Large intestine (tissue), 3 donors: ENCODE results near the gene CEP44. TPM values are rescaled to one million over a fixed set of nuclear protein-coding genes. Genes with fewer than 3 reads are reported as not detected.
"Not testable (repeated sequence)": the region's sequence is repeated elsewhere in the genome, so short reads cannot be mapped to it uniquely, and the experiment has no call there.

Source experiments
- DNase-seq, 2 donors: peaks; one replicate each; pipeline versions ENCODE4 v3.0.0 to v3.0.0-alpha.2; 2013
- H3K27ac ChIP-seq: one replicate; pipeline ENCODE4 v1.5.1; 2013; ENCODE audit warnings: low read length
- H3K27me3 ChIP-seq: 2 replicates; pipeline ENCODE4 v1.6.1; 2013; ENCODE audit warnings: low read length; ENCODE audit not compliant: control insufficient read depth, insufficient read depth
- H3K36me3 ChIP-seq: 2 replicates; pipeline ENCODE4 v1.6.1; 2013; ENCODE audit warnings: low read length; ENCODE audit not compliant: control insufficient read depth, insufficient read depth
- H3K4me1 ChIP-seq: one replicate; pipeline ENCODE4 v1.6.1; 2013; ENCODE audit warnings: low read length; ENCODE audit not compliant: control insufficient read depth, insufficient read depth
- H3K4me3 ChIP-seq: one replicate; pipeline ENCODE4 v1.5.1; 2013; ENCODE audit warnings: low read length
- H3K9me3 ChIP-seq: one replicate; pipeline ENCODE4 v1.6.1; 2013; ENCODE audit warnings: mild to moderate bottlenecking, low read depth, low read length, moderate library complexity; ENCODE audit not compliant: control insufficient read depth
- WGBS: methylation state at CpG from one replicate; pipeline ENCODE4 v1.1.5; 2013; ENCODE audit warnings: low lambda C conversion rate; ENCODE audit not compliant: insufficient coverage; 5-methylcytosine and 5-hydroxymethylcytosine counted together
- polyA plus RNA-seq: library from polyadenylated mRNA; unstranded; fragments of 120-200 nt; gene quantifications from one replicate; pipeline ENCODE4 v1.2.1, GENCODE V29; 2013

Gene CEP44
- polyA plus RNA-seq, 1 donor: 22.2 TPM

DNA sequence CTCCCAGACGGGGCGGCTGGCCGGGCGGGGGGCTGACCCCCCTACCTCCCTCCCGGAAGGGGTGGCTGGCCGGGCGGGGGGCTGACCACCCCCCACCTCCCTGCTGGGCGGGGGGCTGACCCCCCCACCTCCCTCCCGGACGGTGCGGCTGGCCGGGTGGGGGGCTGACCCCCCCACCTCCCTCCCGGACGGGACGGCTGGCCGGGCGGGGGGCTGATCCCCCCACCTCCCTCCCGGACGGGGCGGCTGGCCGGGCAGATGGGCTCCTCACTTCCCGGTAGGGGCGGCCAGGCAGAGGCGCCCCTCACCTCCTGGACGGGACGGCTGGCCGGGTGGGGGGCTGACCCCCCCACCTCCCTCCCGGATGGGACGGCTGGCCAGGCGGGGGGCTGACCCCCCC lies 10.9 kb downstream of the CEP44 start:
- H3K4me1 ChIP-seq, H3K27ac ChIP-seq, H3K36me3 ChIP-seq, DNase-seq, H3K4me3 ChIP-seq, H3K27me3 ChIP-seq: not testable (repeated sequence)
- peaks cover 30% of the 10 kb centered on the region for H3K9me3 ChIP-seq
- no CpG with 5 or more reads among the region's 30 CpGs for WGBS

DNA sequence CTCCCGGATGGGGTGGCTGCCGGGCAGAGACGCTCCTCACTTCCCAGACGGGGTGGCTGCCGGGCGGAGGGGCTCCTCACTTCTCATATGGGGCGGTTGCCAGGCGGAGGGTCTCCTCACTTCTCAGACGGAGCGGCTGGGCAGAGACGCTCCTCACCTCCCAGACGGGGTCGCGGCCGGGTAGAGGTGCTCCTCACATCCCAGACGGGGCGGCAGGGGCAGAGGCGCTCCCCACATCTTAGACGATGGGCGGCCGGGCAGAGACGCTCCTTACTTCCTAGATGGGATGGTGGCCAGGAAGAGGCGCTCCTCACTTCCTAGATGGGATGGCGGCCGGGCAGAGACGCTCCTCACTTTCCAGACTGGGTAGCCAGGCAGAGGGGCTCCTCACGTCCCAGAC lies 11.4 kb downstream of the CEP44 start:
- not testable (repeated sequence) for H3K27me3 ChIP-seq, H3K27ac ChIP-seq, H3K4me3 ChIP-seq, H3K36me3 ChIP-seq, H3K4me1 ChIP-seq, DNase-seq
- WGBS: no CpG with 5 or more reads among the region's 27 CpGs
- H3K9me3 ChIP-seq: peaks cover 27% of the 10 kb centered on the region

DNA sequence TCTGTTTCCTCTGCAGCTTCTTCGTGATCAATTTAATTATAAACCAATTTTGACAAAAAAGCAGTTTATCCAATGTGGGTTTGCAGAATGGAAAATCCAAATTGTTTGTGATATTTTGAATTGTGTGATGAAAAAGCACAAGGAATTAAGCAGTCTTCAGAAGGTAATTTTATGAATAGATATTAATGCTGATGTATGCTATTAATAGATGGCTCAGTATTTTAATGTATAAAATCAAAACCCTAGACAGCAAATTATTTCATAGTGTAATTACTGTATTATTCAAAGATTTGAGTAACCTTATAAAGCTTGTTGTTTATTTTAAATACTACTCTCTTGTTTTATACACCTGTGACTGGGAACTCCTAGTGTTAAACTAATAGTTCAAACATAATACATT lies 20.0 kb downstream of the CEP44 start:
- H3K36me3 ChIP-seq: peaks cover 26% of the 10 kb centered on the region
- 71% methylated on average over 1 of the region's 1 CpG for WGBS
- no peak overlapping the region for H3K4me3 ChIP-seq
- DNase-seq: no peak
- no peak overlapping the region for H3K27ac ChIP-seq
- H3K9me3 ChIP-seq: no peaks in the 10 kb centered on the region
- H3K27me3 ChIP-seq: no peaks in the 10 kb centered on the region
- H3K4me1 ChIP-seq: no peaks in the 10 kb centered on the region

DNA sequence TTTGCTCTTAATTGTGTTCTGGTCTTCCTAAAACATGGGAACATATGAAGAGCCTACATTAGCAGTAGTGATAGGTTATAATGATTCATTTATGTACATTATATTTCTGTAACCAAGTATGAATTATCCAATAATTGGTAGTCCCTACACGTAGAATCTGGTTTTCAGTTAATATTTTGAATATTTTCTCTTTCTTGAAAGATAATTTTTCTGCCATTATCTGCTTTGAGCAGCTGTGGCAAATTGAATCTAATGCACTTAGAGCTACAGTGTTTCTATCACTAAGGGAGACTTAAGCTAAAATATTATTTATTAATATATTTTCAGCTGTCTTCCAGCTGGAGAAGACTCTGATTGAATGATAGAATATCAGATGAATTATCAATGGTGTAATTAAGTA lies 21.0 kb downstream of the CEP44 start:
- Histone ChIP-seq H3K9me3 (no peaks in the 10 kb centered on the region), H3K36me3 (peaks cover 26% of the 10 kb centered on the region), H3K27ac (no peak overlapping the region), H3K4me1 (no peaks in the 10 kb centered on the region), H3K4me3 (no peak overlapping the region), H3K27me3 (no peaks in the 10 kb centered on the region)
- DNase-seq: no peak
- WGBS: no CpG with 5 or more reads among the region's 1 CpG

DNA sequence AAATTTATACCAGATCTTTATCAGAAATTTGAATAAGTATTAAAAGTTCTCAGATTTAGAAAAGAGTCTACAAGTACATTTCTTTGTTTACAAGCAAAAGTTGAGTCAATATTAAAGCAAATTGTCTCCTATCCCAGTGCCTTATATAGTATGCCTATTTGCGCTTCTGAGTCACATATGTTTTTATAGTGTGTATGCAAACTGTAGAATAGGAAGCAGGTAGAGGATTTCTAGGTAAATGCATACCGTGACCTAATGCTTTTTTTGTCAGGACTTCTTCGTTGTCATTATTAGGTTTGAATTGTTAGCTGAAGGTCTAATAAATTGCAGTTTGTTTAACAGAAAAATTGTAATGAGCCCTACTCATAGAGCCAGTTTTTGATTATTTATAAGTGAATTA lies 22.2 kb downstream of the CEP44 start:
- WGBS: no CpG with 5 or more reads among the region's 3 CpGs
- Histone ChIP-seq H3K4me3 (no peak overlapping the region), H3K36me3 (peaks cover 18% of the 10 kb centered on the region), H3K27me3 (no peaks in the 10 kb centered on the region), H3K9me3 (no peaks in the 10 kb centered on the region), H3K4me1 (no peaks in the 10 kb centered on the region), H3K27ac (no peak overlapping the region)
- DNase-seq: no peak

DNA sequence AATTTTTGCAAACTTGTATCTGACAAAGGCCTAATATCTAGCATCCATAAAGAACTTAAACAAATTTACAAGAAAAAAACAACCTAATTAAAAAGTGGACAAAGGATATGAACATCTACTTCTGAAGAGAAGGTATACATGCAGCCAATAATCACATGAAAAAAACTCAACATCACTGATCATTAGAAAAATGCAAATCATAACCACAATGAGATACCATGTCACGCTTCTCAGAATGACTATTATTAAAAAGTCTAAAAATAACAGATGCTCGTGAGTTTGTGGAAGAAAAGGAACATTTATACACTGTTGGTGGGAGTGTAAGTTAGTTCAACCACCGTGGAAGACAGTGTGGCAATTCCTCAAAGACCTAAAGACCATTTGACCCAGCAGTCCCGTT lies 24.0 kb downstream of the CEP44 start:
- Histone ChIP-seq H3K4me1 (no peaks in the 10 kb centered on the region), H3K4me3 (no peak overlapping the region), H3K36me3 (peaks cover 23% of the 10 kb centered on the region), H3K27ac (no peak overlapping the region), H3K9me3 (no peaks in the 10 kb centered on the region), H3K27me3 (no peaks in the 10 kb centered on the region)
- no peak for DNase-seq
- WGBS: no CpG with 5 or more reads among the region's 4 CpGs

DNA sequence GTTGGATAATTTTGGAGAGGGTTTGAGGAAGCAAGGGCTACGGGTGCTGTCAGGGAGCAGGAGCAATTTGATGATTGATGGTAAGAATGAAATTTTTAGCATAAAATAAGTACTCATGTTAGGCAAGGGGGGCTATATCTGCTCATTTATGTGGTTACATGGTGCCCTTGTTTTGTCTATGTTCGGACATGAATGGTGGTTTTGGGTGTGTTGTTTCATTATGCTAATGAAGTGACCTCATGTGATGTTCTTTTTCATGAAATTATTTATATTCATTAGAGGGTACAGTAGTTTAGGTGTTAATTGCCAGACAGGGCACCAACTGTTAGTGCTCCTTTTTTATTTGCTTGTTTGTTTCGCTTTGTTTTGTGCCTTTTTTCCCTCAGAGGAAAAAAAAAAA lies 29.3 kb downstream of the CEP44 start:
- H3K4me1 ChIP-seq: no peaks in the 10 kb centered on the region
- DNase-seq: no peak
- no peak overlapping the region for H3K4me3 ChIP-seq
- H3K27ac ChIP-seq: no peak overlapping the region
- peaks cover 13% of the 10 kb centered on the region for H3K36me3 ChIP-seq
- H3K9me3 ChIP-seq: no peaks in the 10 kb centered on the region
- WGBS: 86% methylated on average over 1 of the region's 3 CpGs
- no peaks in the 10 kb centered on the region for H3K27me3 ChIP-seq

DNA sequence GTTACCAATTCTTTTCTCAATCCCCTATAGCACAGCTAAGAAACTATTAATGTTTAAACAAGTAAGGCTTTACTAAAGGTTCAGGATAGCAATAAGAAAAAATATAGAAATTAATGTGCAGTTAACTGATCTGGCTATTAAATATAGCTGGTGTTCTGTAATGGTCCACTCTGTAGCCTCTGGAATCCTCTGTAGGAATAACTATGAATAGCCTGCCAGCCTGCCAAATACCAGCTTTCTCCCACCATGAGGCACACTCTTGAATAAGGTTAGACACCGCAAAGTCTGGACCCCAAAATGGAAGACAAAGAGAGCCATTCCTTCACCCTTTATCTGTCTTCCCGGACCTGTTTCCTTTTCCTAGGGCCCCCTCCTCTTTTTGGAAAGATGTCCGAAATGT lies 30.6 kb downstream of the CEP44 start:
- Histone ChIP-seq H3K27me3 (no peaks in the 10 kb centered on the region), H3K36me3 (peaks cover 11% of the 10 kb centered on the region), H3K4me3 (no peak overlapping the region), H3K27ac (no peak overlapping the region), H3K4me1 (no peaks in the 10 kb centered on the region), H3K9me3 (no peaks in the 10 kb centered on the region)
- DNase-seq: no peak
- 100% methylated on average over 2 of the region's 3 CpGs for WGBS

DNA sequence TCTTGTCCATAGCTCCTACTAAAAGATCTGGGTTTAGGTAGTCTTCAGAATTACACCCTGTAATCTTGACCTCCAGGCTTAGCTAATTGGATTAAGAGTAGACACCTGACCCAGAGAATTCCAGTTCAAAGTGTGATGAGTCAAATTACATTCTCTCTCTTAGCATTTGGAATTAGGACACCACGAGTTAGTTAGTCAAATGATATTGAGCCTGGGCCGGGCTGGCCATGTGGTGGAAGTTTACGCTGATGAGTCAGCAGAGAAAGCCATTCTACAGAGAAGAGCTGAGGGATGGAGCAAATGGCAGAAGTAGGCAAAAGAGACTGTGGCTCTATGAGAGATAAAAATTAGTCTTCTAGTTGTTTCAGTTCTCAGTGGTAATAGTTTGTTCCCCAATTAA lies 31.1 kb downstream of the CEP44 start:
- Histone ChIP-seq H3K36me3 (peaks cover 11% of the 10 kb centered on the region), H3K9me3 (no peaks in the 10 kb centered on the region), H3K27me3 (no peaks in the 10 kb centered on the region), H3K27ac (no peak overlapping the region), H3K4me3 (no peak overlapping the region), H3K4me1 (no peaks in the 10 kb centered on the region)
- no peak for DNase-seq
- WGBS: no CpG with 5 or more reads among the region's 3 CpGs

DNA sequence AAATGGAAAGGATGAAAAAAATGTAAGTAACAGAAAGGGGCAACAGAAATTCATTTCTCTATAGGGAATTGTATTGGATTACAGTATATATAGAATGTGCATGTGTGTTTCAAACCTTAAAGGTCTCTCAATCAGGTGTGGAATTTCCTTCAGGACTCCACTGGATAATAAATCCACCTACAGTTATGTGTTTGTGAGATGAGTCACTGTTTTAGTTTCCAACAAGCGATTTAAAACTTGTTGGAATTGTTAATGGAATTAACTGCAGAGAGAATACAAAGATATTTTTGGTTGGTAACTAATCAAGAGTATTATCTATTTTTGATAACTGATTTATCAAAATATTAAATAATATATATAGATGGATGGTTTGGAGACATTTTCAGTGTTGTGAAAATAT lies 32.8 kb downstream of the CEP44 start:
- Histone ChIP-seq H3K27me3 (no peaks in the 10 kb centered on the region), H3K27ac (no peak overlapping the region), H3K9me3 (no peaks in the 10 kb centered on the region), H3K36me3 (peaks cover 10% of the 10 kb centered on the region), H3K4me1 (no peaks in the 10 kb centered on the region), H3K4me3 (no peak overlapping the region)
- WGBS: no CpG with 5 or more reads among the region's 1 CpG
- no peak for DNase-seq

DNA sequence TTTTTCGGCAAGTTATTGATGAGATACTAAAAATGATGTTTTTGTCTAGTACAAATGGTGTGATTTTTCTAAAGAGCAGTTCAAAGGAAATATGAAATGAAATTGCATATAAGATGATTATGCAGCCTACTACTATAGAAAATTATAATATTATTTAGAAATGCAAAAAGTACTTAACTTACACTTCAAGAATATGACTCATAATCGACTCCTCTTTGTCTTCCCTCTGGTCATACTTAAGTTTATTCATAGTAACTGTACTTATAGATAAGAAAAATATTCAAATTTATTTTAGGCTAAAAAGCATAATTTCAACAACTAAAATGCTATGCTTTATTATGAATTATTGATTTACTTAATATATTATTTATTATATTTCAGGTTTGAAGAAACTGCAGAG lies 33.2 kb downstream of the CEP44 start:
- H3K36me3 ChIP-seq: peaks cover 9% of the 10 kb centered on the region
- H3K4me1 ChIP-seq: no peaks in the 10 kb centered on the region
- no peak overlapping the region for H3K27ac ChIP-seq
- 62% methylated on average over 2 of the region's 2 CpGs for WGBS
- H3K4me3 ChIP-seq: no peak overlapping the region
- H3K27me3 ChIP-seq: no peaks in the 10 kb centered on the region
- no peak for DNase-seq
- H3K9me3 ChIP-seq: no peaks in the 10 kb centered on the region
